OCI-LY1 (cell line): ENCODE results near the gene C5orf46.

ENCODE experiments used
- H2AFZ ChIP-seq: fragments of 200-600 bp; sonication (generic), shearing (Covaris generic); 2 replicates; pipeline ENCODE4 v1.6.0; 2014; ENCODE audit warnings: antibody characterized with exemption, mild to moderate bottlenecking, low read length
- H3F3A ChIP-seq: fragments of 200-600 bp; sonication (generic), shearing (Covaris generic); 2 replicates; pipeline ENCODE4 v1.6.0; 2014; ENCODE audit warnings: mild to moderate bottlenecking, antibody characterized with exemption, low read length, moderate library complexity; ENCODE audit not compliant: insufficient read depth
- H3K27ac ChIP-seq: fragments of 200-600 bp; sonication (generic); 2 replicates; pipeline ENCODE4 v1.5.1; 2014; ENCODE audit warnings: low read length, mixed run types, mild to moderate bottlenecking, low read depth; ENCODE audit not compliant: poor library complexity, severe bottlenecking
- H3K27me3 ChIP-seq: fragments of 200-600 bp; sonication (generic); 2 replicates; pipeline ENCODE4 v1.6.0; 2014; ENCODE audit warnings: antibody characterized with exemption, mild to moderate bottlenecking, low read length, moderate library complexity; ENCODE audit not compliant: insufficient read depth
- H3K36me3 ChIP-seq: fragments of 200-600 bp; sonication (generic); 2 replicates; pipeline ENCODE4 v1.6.1; 2014; ENCODE audit warnings: mild to moderate bottlenecking, antibody characterized with exemption, low read length, moderate library complexity, mixed read lengths; ENCODE audit not compliant: insufficient read depth
- H3K4me1 ChIP-seq: fragments of 200-600 bp; sonication (generic); 2 replicates; pipeline ENCODE4 v1.5.1; 2014; ENCODE audit warnings: mild to moderate bottlenecking, low read length, moderate library complexity; ENCODE audit not compliant: insufficient read depth, severe bottlenecking
- H3K4me2 ChIP-seq: fragments of 200-600 bp; sonication (generic), shearing (Covaris generic); 2 replicates; pipeline ENCODE4 v1.6.1; 2014; ENCODE audit warnings: low read length
- H3K4me3 ChIP-seq: fragments of 200-600 bp; sonication (generic); 2 replicates; pipeline ENCODE4 v1.5.1; 2014; ENCODE audit warnings: low read length, low read depth, mild to moderate bottlenecking, mixed read lengths; ENCODE audit not compliant: poor library complexity, severe bottlenecking
- H3K79me2 ChIP-seq: fragments of 200-600 bp; shearing (Covaris generic); 2 replicates; pipeline ENCODE4 v1.6.1; 2016; ENCODE audit warnings: mixed run types, low read length, mixed read lengths; ENCODE audit not compliant: insufficient read depth
- H3K9ac ChIP-seq: fragments of 200-600 bp; sonication (generic), shearing (Covaris generic); 2 replicates; pipeline ENCODE4 v1.6.1; 2014; ENCODE audit warnings: mild to moderate bottlenecking, low read length, mixed read lengths
- H3K9me2 ChIP-seq: fragments of 200-600 bp; sonication (generic), shearing (Covaris generic); 2 replicates; pipeline ENCODE4 v1.6.1; 2014; ENCODE audit warnings: low read depth, mild to moderate bottlenecking, low read length, mixed read lengths
- H3K9me3 ChIP-seq: fragments of 200-600 bp; shearing (Covaris generic); 2 replicates; pipeline ENCODE4 v1.6.1; 2014; ENCODE audit warnings: low read length, mixed read lengths
- H4K20me1 ChIP-seq: fragments of 200-600 bp; sonication (generic), shearing (Covaris generic); 2 replicates; pipeline ENCODE4 v1.6.0; 2016; ENCODE audit warnings: mild to moderate bottlenecking, low read length; ENCODE audit not compliant: insufficient read depth
- CTCF ChIP-seq: fragments of 200-600 bp; sonication (generic), shearing (Covaris generic); IDR thresholded peaks from 2 replicates; pipeline ENCODE4 v1.5.1; 2017; ENCODE audit warnings: mild to moderate bottlenecking, antibody characterized with exemption, low read length, moderate library complexity, mixed read lengths
- EZH2 ChIP-seq: fragments of 200-600 bp; sonication (generic), shearing (Covaris generic); IDR thresholded peaks from 2 replicates; pipeline ENCODE4 v1.8.0; 2017; ENCODE audit warnings: borderline replicate concordance, mixed run types, mild to moderate bottlenecking, antibody characterized with exemption, low read length, moderate library complexity, mixed read lengths

The C5orf46 gene

GRCh38 chr5:147913786-147914185, 7.4 kb upstream of the C5orf46 start:
- H3K79me2 ChIP-seq: no peaks in the 10 kb centered on the region
- H3K9me3 ChIP-seq: no peaks in the 10 kb centered on the region
- TF ChIP-seq CTCF: no peak
- TF ChIP-seq EZH2: no peak
- H3F3A ChIP-seq: no peaks in the 10 kb centered on the region
- no peaks in the 10 kb centered on the region for H3K27me3 ChIP-seq
- H3K27ac ChIP-seq: no peak overlapping the region
- no peak overlapping the region for H3K4me2 ChIP-seq
- H3K9me2 ChIP-seq: no peaks in the 10 kb centered on the region
- no peaks in the 10 kb centered on the region for H3K4me1 ChIP-seq
- H3K36me3 ChIP-seq: no peaks in the 10 kb centered on the region
- H2AFZ ChIP-seq: no peak overlapping the region
- no peak overlapping the region for H3K9ac ChIP-seq
- no peaks in the 10 kb centered on the region for H4K20me1 ChIP-seq
- H3K4me3 ChIP-seq: no peak overlapping the region

- Histone ChIP-seq H2AFZ (no peak overlapping the region), H3K9ac (no peak overlapping the region), H3K4me1 (no peaks in the 10 kb centered on the region), H3K4me2 (no peak overlapping the region), H3K4me3 (no peak overlapping the region), H4K20me1 (no peaks in the 10 kb centered on the region), H3K27me3 (no peaks in the 10 kb centered on the region), H3F3A (no peaks in the 10 kb centered on the region), H3K27ac (no peak overlapping the region), H3K9me3 (no peaks in the 10 kb centered on the region), H3K79me2 (no peaks in the 10 kb centered on the region), H3K9me2 (no peaks in the 10 kb centered on the region), H3K36me3 (no peaks in the 10 kb centered on the region)
- TF ChIP-seq CTCF: no peak
- TF ChIP-seq EZH2: no peak
These were observed 5.7 kb upstream of the C5orf46 start for GRCh38 chr5:147912011-147912410.

- no peak for TF ChIP-seq EZH2
- TF ChIP-seq CTCF: no peak
- Histone ChIP-seq H3K9ac (no peak overlapping the region), H2AFZ (no peak overlapping the region), H3F3A (no peaks in the 10 kb centered on the region), H3K9me2 (no peaks in the 10 kb centered on the region), H3K79me2 (no peaks in the 10 kb centered on the region), H3K4me1 (no peaks in the 10 kb centered on the region), H3K4me3 (no peak overlapping the region), H3K27me3 (no peaks in the 10 kb centered on the region), H3K27ac (no peak overlapping the region), H3K36me3 (no peaks in the 10 kb centered on the region), H4K20me1 (no peaks in the 10 kb centered on the region), H3K9me3 (no peaks in the 10 kb centered on the region), H3K4me2 (no peak overlapping the region)
These were observed 5.1 kb upstream of the C5orf46 start for GRCh38 chr5:147911427-147911826.
